Measurements from ENCODE around the gene AHCYL1. TPM values are rescaled to one million over a fixed set of nuclear protein-coding genes. Genes with fewer than 3 reads are reported as not detected.

AHCYL1 gene
- total and polyA plus RNA-seq, 2 of the 8 experiments (the other 6 are each of a cell fraction or from before 2014, with no cell fraction given), result 64.5 to 95.9 TPM

DNA sequence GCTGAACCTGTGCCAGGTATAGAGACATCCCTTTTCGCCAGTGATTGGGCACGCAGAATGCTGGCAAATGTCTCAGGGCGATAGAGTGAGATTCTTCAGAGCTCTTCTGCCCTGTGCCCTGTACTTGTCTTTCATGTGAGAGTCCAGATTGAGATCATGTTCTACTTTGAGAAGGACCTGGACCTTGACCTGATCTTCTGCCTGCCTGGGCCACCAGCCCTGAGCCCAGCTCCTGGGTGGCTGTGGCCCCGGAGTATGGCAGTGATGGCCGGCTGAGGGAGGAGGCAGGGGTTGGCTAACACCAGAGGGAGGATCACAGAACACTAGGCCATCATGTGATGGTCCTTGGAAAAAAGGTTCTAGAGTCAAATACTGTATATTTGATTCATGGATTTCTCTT lies 63.7 kb downstream of the AHCYL1 start (continued):
- TF ChIP-seq JUN (IDR thresholded peaks at IDR 0.05; ENCODE audit: low read depth, low read length), result no peak
- TF ChIP-seq SP1 (IDR thresholded peaks at IDR 0.05; ENCODE audit: low read depth, low read length), result no peak

Measured in H1 (cell line).